NCI-H345 treated with DMSO at 0.1 percent for 48 hours (cell line): ENCODE results near the gene TRMT11.
"Not testable (repeated sequence)": the region's sequence is repeated elsewhere in the genome, so short reads cannot be mapped to it uniquely, and the experiment has no call there.

Experiments used
- DNase-seq: peaks from one replicate; lab custom pipeline; 2025; ENCODE audit not compliant: unreplicated experiment; lab: John Stamatoyannopoulos, UW

Gene TRMT11

DNA sequence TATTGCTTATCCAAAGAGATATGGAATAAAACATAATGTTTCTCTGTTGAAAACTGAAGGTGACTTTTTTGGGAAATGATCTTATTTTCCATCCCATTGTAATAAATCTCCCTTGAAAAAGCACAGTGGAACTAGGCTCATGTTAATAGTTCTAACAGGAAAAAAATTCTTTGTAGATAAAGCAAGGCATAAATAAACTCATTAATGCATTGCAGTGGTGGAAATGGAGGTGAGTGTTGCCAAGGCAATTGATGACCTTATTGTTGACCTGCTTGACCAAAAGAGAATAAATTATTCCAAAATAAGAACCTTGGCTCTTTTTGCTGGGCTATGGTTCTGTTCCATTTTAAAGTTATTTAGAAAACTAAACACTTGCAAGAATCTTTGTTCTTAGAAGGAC lies 55.2 kb downstream of the TRMT11 start:
- no peak for DNase-seq

DNA sequence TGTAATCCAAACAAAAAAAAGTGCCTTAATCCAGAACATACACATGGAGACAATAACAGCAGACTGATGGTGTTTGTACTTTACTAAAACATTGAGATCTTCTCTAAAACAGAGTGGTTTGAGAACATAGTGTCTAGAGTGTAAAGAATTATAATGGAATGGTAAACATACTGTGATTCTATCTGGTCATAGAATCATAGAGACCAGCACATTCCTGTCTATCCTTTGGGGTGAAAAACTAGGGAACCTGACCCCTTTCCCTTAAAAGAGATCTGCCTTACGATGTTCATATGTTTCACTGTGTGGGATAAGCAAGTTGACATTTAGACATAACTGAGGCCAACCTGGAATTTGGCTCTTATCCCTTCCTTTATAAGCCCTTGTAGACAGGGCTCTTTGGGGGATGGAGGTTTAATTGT lies 55.7 kb downstream of the TRMT11 start:
- DNase-seq, result no peak

DNA sequence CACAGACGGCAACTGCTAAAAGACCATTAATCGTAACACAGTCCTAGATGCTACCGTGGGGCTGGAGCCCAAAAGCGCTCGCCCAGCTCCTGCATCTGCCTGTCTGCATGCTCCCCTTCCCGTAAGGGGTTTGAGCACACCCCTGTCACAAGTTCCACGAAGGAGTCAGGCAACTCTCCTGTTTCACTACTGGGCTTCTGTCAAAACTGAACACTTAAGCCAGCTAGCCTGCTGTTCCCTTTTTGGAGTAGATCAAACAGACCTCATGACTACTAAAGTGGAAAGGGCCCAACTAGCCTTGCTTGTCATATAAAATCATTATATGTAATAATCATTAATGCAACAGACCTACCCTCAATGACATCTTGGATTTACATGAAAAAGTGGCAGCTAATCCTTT lies 61.3 kb downstream of the TRMT11 start:
- DNase-seq, result no peak

DNA sequence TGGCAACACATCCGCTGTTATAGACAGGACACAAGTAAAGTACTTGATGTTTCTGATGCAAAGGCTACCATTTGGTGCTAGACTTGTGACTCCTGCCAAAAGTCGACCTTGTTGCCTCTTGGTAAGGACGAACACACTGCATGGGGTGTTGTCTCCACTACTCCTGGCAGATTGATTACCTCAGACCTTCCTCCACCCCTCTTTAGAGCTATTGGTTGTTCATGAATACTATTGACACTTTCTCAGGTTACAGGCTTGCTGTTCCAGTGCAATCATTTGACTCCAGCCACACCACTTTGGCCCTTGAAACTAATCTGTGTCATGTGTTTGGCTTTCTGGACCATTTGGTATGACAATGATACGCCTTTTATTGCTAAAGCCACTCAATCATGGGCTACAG lies 62.3 kb downstream of the TRMT11 start:
- no peak for DNase-seq

DNA sequence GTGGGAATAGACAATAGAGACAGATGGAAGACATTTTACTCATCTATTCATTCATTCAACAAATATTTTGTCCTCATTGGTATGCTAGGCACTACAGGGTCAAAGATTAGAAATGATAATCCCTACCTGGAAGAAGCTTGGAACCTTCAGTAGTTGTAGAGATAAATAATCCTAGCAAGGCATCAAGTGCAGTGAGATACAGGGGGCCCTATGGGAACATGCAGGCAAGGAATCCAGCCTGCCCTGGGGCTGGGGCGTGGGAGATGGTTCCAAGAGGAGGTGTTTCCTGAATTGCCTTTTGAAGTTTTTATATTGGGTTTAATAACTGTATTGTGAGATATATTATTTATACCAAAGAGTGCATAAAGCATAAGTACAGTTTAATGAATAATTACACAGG lies 64.5 kb downstream of the TRMT11 start:
- DNase-seq, result no peak

DNA sequence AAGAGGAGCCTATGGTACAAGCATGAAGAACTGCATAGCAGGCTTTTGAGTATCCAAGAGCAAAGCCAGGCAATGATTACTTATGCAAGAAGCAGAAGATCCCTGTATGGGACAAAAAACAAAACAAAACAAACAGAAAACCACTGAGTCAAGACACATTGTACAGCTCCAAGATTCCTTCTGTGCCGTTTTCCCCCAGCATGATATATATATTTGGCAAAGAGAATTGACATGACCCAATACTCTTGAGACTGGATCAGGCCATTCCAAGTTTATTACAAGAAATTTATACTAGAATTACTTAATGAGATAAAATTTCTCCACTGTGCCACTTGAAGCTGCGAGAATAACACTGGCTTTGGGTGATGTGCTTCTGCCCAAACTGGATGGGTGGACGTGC lies 65.5 kb downstream of the TRMT11 start:
- no peak for DNase-seq

DNA sequence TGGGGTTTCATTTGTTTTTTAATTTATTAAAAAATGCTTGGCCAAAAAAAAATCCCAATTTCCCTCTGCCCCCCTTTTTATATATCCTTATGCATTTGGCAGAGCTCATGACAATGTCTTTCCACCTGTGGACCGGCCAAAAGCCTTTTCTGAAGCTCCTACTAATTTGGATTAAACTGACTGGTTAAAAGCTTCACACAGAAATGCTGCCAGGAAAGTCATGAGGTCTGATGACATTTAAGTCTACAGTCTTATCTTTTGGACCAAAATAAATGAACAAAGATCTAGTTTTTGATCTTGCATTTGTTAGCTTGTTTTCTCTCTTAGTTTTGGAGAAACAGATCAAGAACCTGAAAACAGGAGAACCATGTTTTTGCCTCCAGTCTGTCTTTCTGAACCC lies 66.1 kb downstream of the TRMT11 start:
- DNase-seq, result no peak

DNA sequence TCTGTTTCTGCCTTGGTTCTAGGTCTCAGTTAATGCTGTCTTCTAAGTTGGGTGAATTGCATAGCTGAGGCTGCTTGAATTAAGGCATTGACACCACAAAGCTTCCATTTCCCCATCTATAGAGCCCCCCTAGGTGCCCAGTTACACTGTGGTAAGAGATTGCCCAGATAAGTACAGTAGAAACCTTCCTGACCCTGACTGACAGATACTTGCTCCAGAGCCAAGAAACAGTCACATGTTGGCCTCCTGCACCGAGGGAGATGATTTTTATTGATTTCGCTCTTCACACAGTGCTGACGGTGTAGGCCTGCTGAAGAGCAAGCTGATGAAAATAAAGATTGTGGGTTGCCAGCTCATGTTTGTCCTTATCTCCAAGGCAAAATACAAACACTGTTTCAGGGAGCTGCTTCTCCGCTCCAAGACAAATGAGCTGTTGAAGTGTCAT lies 67.9 kb downstream of the TRMT11 start:
- DNase-seq, result no peak

DNA sequence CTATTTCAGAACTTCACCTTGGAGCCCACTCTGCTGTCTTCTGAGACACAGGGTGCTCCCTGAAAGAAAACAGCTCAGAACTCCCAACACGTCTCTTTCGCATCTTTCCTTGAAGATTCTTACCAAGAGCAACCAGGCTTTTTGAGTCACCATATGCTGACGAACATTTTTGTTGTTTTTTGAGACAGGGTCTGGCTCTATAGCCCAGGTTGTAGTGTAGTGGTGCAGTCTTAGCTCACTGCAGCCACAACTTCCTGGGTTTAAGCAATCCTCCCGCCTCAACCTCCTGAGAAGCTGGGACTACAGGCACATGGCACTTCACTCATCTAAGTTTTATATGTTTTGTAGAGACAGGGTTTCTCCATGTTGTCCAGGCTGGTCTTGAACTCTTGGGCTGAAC lies 68.5 kb downstream of the TRMT11 start:
- DNase-seq, result no peak

DNA sequence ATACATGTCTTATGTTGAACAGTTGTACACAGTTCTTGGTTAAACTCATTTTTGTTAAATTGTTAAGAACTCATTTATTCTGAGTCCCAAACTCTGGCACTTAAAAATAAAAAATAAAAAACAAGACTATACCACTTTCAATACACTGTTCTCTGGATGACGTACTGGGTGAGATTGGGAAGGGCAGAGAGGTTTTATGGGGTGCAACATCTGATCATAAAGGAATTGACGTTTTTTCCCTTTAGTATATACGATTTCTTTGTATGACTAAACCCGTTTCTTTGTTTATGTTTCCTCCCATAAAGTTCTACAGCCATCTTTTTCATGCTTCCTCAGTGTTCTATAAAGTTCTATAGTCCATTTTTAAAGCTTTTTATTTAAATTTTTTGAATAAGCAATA lies 69.1 kb downstream of the TRMT11 start:
- DNase-seq, result no peak

DNA sequence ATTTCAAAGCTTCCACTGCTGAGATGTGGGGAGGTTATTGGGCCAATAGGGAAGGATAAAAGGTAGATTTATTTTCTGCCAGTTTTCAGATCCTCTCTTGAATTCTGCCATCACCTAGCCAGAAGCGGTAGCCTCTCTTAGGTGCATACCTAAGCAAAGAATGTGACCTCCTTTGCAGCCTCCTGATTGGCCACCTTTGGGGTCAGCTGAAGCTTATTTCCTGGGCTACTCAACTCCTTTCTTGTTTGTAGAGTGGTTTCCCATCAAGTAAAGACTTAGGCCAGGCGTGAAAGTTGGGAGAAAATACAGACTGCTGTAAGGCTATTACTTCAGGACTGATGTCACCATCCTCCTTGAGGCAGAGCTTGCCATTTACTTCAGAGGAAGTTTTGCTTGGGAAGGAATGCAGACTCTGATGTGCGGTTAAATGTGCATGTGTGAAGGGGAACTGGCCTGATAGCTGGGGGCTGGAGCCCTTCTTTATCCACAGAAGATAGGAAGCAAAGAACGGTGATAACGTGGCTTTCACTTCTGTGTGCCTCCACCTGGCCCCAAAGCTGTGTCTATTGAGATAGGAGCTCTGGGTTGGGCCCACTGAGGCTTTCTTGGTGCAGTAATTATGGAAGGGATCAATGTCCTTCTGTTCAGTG lies 70.1 kb downstream of the TRMT11 start:
- no peak for DNase-seq

DNA sequence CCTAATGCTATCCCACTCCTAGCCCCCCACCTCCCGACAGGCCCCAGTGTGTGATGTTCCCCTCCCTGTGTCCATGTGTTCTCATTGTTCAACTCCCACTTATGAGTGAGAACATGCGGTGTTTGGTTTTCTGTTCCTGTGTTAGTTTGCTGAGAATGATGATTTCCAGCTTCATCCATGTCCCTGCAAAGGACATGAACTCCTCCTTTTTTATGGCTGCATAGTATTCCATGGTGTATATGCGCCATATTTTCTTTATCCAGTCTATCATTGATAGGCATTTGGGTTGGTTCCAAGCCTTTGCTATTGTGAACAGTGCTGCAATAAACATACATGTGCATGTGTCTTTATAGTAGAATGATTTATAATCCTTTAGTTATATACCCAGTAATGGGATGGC lies 71.7 kb downstream of the TRMT11 start:
- DNase-seq, result not testable (repeated sequence)

DNA sequence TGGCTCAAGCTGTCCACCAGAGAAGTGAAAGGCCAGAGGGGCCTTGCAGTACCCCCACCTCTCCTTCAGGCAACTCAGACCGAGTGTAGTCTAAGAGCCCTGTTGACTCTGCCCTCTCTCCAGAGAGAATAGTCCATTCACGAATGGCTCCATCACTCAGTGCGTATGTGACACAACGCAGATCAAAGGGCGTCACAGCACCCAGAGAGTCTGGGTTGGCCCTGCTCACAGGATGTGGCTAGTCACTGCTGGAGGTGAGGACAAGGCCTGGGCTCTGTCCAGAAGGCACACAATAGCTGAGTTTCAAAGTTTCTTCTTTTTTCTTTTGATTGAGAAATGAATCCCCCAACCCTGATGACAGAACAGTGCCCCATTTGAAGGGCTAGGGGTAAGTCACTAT lies 74.1 kb downstream of the TRMT11 start:
- DNase-seq, result no peak

DNA sequence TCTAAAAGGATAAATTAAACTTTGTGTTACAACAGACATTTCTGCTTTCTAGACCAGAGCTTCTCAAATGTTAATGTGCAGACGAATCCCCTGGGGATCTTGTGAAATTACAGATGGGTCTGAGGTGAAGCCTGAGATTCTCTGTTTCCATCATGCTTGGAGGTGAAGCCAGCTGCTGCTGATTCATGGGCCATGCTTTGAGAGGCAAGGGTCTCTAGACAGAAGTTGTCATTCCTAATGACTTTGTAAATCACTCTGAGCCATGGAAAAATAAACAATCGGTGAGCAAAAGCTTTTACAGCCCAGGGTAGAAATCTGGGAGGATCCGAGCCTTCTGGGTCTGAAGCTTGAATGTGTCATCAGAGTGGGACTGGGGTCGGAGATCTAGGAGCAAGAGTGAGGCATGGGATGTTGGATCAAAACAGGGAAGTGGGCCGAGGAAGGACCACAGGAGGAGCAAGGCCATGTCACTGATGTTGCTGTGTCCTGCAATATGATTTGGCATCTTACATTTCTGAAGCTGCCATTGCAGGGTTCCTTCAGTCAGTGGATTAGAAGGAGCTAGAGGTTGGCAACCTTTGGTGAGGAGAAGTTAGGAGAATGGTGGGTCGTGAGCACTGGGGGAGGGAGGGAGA lies 77.3 kb downstream of the TRMT11 start:
- DNase-seq, result no peak

DNA sequence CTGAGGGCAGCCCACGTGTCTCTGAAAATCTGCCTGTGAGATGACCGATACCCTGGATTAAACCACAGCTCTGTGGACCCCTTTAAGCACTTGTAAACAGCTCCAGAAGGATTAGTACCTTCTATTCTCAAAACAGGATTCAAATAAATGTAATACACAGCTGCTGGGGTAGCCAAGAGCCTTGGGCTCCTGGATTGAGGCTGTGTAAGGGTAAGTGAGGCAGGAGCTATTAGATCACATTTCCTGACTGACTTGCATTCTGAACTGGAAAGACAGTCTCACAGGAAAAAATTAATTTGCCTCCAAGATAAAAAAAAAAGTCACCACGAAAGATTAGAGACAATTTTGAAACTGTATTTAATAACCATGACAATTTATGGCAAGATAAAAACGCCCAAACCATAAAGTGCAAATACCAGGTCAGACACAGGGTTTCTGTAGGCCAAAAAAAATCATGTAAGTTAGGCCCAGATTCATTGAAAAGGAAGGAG lies 78.0 kb downstream of the TRMT11 start:
- DNase-seq, result no peak

DNA sequence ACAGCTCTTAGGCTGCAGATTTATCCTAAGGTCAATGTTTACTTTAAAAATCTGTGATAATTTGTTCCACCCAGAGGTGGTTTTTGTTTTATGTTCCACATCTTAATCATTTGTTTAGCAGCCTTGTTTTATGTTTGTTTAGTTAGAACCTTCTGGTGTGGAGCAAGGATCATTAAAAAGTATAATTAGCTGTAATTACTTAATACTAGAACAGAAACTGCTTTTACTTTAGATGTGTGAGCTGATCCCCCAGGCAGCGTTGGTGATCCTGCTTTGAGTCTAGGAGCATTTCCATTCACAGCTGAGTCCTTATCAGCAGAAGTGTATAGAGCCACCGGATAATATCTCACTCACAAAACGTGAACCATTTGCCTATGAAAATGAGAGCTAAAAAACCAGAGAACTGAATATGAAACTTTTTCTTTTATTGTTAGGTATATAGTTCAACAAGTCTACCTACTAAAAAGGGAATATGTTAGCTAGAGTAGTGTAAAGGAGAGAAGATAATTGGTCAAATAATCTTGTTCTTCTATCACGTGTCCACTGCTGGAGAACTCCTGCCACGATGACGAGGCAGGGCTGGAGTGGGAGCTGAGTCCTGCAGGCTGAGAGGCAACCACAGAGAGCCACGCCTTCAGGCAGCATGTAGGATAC lies 78.5 kb downstream of the TRMT11 start:
- DNase-seq, result no peak

DNA sequence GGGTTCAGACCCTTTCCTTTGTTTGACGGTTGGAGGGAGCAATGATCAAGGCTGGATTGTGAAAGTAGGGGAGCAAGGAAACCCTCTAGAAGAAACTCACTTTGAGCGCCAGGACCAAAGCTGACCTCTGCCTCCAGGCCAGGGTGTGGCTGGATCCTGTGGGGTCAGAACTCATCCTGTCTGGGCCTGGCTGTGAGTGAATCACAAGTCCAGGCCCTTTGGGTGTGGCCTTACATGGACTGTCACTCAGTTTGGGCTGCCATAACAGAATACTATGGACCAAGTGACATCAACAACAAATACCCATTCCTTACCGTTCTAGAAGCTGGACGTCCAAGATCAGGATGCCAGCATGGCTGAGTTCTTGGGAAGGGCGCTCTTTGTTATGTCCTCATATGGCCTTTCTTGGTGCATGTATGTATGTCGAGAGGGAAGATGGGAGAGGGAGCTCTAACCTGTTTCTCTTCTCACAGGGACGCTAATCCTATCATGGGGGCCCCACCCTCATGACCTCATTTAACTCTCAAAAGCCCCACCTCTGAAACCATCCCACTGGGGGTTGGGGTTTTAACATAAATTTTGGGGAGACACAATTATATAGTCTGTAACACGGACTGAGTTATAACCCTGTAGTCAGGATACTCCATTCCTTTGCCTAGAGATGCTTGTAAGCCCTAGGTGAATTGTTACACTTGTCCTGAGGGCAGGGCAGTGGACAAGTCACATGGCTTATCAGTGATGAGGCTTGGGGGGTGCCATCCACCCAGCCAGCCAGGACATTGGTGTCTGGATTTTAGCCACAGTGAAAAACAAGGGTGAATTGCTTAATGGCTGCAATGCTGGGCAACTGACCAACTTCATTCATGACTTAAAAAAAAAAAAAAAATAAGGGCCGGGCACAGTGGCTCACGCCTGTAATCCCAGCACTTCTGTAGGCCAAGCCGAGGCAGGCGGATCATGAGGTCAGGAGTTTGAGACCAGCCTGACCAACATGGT lies 80.0 kb downstream of the TRMT11 start:
- no peak for DNase-seq

DNA sequence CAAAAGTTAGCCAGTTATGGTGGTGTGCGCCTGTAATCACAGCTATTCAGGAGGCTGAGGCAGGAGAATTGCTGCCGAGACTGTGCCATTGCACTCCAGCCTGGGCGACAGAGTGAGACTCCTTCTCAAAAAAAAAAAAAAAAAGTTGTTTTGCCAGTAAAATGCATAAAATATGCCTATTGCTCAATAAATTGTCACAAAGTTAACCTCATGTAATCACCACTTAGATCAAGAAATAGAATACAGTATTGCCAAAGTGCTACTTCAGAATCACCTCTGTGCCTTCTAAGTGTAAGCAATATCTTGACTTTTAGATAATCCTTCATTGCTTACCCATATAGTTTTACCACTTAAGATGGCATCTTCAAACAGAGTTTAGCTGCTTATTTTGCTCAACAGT lies 80.7 kb downstream of the TRMT11 start:
- DNase-seq, result no peak

DNA sequence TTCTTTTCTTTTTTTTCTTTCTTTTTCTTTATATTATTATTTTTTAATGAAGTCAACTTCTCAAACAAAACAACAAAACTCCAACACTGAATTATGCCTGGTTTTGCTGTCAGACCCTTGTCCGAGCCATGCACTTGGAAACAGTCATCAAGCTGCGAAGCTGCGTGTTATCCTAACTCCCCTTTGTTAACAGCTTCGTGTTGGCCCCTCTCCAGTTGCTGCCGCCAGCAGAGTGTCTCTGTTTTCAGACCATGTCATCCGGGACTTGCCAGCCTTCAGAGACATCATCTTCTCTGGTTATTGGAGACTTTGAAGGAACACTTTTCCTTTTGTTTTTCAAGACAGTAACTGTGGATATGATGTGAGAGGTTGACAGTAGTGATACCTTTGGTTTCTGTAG lies 83.1 kb downstream of the TRMT11 start:
- DNase-seq, result no peak

DNA sequence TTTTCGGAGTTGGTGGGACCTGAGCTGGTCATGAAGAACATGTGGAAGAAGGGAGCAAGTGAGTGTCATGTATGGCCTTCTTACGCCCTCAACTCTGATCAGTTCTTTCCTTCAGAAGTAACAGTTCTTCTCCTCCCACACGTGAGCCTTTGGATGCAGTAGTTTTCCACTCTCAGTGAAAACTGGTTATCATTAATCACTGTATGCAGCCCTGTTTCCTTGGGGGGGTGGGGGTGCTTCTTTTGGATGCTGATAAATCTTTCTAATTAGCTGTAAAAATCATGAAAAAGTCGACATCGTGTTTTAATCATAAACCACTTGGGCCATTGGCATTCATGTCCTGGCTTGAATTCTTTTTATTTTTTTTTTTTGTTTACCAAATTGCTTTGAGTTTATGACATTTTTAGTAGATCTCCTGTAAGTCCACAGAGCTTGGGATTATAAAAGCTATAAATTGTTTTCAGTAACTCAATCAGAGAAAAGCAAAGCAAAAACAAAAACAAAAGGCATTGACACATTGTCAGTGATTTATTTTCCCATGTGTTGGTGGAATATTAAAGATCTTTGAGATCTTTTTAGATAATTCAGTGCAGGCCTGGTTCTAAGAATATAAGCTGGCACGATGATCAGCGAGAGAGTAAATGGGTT lies 84.8 kb downstream of the TRMT11 start:
- DNase-seq, result no peak

DNA sequence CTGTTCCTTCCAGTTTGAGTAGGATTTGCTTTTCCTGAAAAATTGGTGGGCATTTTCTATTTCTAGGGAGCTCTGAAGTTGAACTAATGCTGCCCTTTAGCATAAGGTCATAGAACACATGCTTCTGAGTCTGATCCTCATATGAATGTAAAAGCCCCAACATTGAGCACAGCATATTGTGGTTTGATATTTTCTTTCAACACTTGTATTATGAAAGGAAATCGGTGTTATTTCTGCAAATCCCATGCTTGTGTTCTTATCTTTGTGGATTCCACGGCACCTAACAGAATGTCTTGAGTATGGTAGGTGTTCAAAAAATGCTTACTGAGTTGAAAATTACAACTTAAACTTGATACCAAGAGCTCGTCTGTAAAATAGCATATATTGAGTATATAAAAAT lies 85.8 kb downstream of the TRMT11 start:
- no peak for DNase-seq
